ENCODE data around the gene SPRR2D.
"Not testable (repeated sequence)": the region's sequence is repeated elsewhere in the genome, so short reads cannot be mapped to it uniquely, and the experiment has no call there.

SPRR2D gene

DNA sequence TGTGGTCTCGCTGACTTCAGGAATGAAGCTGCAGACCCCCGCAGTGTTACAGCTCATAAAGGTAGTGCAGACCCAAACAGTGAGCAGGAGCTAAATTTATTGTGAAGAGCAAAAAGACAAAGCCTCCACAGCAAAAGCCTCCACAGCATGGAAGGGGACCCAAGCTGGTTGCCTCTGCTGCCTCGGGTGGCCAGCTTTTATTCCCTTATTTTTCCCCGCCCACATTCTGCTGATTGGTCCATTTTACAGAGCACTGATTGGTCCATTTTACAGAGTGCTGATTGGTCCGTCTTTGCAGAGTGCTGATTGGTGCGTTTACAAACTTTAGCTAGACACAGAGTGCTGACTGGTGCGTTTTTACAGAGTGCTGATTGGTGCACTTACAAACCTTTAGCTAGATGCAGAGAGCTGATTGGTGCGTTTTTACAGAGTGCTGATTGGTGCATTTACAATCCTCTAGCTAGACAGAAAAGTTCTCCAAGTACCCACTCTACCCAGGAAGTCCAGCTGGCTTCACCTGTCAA, 29.6 kb downstream of the SPRR2D start:
- DNase-seq = not testable (repeated sequence)

DNA sequence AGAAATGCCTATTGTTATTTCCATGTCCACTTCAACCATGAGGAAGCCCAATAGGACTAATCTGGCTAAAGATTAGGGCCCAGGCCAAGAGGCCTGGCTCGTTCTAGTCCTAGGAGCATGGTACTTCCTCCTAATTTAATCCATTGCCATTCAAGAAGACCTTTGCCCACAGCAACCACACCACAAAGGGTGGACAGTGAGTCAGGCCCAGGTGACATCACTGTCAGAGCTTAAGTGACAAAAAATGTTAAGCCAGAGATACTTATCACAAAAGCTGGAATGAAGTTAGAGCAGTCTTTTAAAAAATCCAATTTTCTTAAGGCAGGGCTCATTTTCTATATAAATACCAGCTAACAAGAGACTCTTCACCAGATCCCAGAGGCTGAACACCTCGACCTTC, 39.5 kb downstream of the SPRR2D start, which contains the start of gene SPRR3:
Gene SPRR3 (plus strand): TSS at position 368 of the 400 bp plus-strand sequence. CDS start 1,272 bp downstream, outside the sequence.
- DNase-seq = no peak

DNA sequence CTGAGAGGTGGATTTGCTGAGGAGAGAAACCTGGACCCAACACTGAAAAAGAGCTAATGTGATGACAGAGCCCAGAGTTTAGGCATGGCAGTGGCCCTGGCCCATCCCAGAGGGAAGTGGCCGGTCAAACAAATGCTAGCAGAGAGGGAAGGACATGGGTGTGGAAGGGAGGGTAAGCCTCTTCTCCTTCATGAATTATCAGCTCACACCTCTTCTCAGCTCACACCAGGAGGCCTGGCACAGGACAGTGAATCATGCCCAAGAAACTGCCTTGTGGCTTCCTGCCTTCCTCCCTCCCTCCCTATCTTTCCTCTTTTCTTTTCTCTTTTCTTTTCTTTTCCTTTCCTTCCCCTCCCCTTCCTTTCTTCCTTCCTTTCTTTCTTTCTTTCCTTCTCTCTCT, 40.6 kb downstream of the SPRR2D start:
- DNase-seq = no peak

DNA sequence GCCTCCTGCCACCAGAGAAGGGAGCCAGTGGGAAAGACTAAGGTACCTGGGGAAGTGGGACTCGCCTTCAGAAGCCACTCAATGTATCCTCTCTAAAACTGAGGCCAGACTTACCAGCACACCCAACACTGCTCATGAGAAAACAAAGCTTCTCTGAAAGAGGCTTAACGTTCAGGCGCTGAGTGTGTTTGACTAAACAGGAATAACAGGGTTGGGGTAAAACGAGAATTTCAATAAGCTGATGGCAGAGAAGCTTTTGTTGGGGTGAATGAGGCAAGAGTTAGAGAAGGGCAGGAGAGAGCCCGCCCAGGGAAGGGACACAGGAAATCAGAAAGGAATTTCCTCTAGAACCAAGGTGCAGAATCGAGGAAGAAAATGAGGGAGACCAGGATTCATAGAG, 41.1 kb downstream of the SPRR2D start:
- DNase-seq = no peak

DNA sequence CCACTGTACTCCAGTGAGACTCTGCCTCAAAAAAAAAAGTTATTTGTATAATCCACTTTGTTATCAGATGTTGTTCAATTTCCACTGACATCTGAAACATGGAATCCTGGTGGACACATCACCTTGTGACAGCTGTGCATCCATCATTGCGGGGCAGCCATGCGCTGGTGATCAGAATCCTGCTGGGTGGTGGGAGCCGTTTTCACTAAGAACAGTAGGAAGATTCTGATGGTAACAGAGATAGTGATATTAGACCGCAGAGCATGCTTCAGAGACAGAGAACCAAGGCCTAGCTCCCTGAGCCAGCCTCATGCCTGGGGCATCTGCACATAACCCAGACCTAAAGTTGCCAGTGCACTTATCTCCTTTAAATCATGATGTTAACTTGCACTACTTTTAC, 42.4 kb downstream of the SPRR2D start:
- no peak for DNase-seq

DNA sequence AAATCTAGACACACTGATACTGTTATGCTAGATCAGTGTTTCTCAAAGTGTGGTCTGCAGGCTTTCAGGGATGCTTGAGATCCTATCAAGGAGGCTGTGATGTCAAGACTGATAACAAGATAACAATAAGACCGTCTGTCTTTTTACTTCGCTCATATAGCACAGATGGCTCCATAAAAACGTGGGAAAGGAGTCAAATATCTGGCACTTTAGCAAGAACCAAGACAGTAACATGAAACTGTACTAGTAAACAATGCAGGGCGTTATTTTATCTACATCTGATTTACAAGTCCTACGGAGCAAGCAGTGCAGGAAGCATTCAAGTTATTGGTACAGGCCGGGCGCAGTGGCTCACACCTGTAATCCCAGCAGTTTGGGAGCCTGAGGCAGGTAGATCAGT, 43.0 kb downstream of the SPRR2D start:
- DNase-seq = no peak

DNA sequence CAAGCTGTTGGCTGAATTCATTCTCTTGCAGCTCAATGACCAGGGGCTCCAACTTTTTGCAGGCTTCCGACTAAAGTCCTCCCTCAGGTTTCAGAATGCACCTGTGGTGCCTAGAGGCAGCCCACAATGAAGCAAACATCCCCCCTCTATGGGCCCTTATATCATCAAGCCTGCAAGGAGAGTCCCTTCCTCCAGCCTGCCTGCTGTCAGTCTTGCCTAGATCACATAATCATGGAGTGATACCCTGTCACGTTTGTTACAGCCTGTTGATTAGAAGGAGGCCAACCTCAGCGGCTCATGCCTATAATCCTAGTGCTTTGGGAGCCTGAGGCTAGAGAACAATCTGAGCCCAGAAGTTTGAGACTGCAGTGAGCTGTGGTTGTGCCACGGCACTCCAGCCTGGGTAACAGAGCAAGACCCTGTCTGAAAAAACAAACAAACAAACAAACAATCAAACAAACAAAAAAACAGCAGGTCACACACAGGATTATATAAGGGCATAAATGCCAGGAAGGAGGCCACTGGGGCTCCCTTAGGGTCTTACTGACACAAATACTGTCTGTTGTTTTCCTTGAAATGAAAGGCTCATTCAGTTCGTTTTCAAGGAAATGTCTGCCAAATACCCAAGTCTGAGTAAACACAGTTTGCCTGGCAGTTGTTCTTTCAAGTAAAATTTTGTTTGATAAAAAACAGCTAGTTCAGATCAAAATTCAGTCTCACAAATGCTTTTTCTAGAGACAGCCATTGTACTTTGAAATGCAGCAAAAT, 44.1 kb downstream of the SPRR2D start:
- DNase-seq = no peak

DNA sequence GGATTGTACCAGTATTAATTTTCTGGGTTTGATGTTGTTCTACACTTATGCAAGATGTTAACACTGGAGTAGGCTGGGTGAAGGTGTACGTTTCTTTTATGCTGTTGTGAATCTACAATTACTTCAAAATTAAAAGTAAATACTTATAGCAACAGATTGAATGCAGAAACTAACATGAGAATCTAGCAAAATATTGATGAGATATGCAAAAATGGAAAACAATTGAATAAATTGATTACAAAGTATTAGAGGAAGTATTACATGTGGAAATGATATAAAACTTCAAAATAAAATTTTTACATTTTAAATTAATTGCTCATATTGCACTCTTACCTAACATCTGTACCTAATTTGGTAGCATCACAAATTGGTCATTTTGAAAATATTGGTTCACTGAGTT, 45.1 kb downstream of the SPRR2D start:
- DNase-seq = no peak

DNA sequence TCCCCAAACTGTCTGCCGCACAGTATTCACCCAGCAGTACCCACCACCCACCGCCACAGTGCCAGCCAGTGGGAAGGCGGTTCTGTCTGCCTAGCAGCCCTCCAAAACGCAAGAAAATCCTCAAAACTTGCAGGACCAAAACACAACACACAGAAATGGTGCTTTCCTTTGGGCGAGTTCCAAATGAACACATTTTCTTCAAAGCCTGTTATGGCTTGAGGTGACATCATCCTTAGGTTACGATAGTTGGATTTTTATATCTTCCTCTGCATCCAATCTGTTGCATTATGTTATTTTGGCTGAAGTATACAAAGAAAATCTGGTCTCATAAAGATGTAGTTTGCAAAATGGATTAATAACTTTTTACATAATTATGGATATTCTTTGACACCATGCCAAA, 47.7 kb downstream of the SPRR2D start:
- no peak for DNase-seq

Data from central memory CD4-positive, alpha-beta T cell (primary cell).